Activated naive CD4-positive, alpha-beta T cell treated with anti-CD3 and anti-CD28 coated beads, Interleukin-2, amount 10 ng/mL, durations not matched to agents 7 days and 5 days (primary cell): ENCODE data around the gene SDHAF3.
A peak's percentile ranks its signal among the peaks of the same experiment; 100 is the strongest.
"Not testable (repeated sequence)": the region's sequence is repeated elsewhere in the genome, so short reads cannot be mapped to it uniquely, and the experiment has no call there.

ENCODE experiments used
- CTCF ChIA-PET: fragments of 350-600 bp; sonication (Branson Sonifier 250); formaldehyde crosslinking; loops from one replicate; lab custom pipeline; 2021; ENCODE audit warnings: antibody characterized with exemption; lab: Charles Lee
- DNase-seq: peaks from one replicate; pipeline ENCODE4 v3.0.0-alpha.2; 2020
- H3K27ac Mint-ChIP-seq: one replicate; pipeline ENCODE4 v1.8.0; 2021; ENCODE audit warnings: mild to moderate bottlenecking, moderate library complexity, mixed read lengths
- H3K27me3 Mint-ChIP-seq: one replicate; pipeline ENCODE4 v1.8.0; 2021; ENCODE audit warnings: mild to moderate bottlenecking, mixed read lengths
- H3K36me3 Mint-ChIP-seq: one replicate; pipeline ENCODE4 v1.8.0; 2021; ENCODE audit warnings: mixed read lengths
- H3K4me1 Mint-ChIP-seq: one replicate; pipeline ENCODE4 v1.8.0; 2021; ENCODE audit warnings: mixed read lengths
- H3K4me3 Mint-ChIP-seq: one replicate; pipeline ENCODE4 v1.8.0; 2021; ENCODE audit warnings: mild to moderate bottlenecking, moderate library complexity, mixed read lengths
- H3K9me3 Mint-ChIP-seq: one replicate; pipeline ENCODE4 v1.8.0; 2021; ENCODE audit warnings: mixed read lengths

The SDHAF3 gene

DNA sequence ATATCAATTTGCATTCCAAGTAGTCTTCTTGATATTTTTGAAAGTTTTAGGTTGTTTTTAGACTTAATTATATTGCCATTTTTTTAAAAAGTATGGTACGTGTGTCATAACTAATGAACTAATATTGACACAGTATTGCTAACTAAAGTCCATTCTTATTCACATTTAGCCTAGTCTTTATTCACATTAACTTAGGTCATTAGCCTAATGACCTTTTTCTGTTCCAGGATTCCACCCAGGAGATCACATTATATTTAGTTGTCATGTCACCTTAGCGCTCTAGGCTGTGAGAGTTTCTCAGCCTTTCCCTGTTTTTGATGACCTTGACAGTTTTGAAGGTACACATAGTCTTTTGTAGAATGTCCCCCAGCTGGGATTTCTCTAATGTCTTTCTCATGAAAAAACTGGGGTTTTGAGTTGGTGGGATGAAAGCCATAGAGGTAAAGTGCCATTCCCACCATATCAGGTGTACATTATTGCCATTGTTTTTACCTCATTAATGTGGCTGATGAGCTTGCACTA is 38.5 kb downstream of the SDHAF3 start:
- CTCF ChIA-PET, result interaction anchor here (0.6 kb wide), 1 partner anchor 171 kb away, joined by 3 read pairs; no protein-coding TSS in a partner anchor
- peaks cover 8% of the 10 kb centered on the region for H3K9me3 Mint-ChIP-seq
- no peak for DNase-seq
- H3K27ac Mint-ChIP-seq, result no peak overlapping the region
- no peaks in the 10 kb centered on the region for H3K4me1 Mint-ChIP-seq
- H3K36me3 Mint-ChIP-seq, result peaks cover 17% of the 10 kb centered on the region
- H3K27me3 Mint-ChIP-seq, result no peaks in the 10 kb centered on the region
- no peak overlapping the region for H3K4me3 Mint-ChIP-seq

DNA sequence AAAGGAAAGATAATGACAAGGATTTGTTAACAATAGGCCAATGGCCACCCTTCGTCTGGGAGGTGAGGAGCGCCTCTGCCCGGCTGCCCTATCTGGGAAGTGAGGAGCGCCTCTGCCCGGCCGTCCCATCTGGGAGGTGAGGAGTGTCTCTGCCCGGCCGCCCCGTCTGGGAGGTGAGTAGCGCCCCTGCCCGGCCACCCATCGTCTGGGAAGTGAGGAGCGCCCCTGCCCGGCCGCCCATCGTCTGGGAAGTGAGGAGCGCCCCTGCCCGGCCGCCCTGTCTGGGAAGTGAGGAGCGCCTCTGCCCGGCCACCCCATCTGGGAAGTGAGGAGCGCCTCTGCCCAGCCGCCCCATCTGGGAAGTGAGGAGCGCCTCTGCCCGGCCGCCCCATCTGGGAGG is 42.5 kb downstream of the SDHAF3 start:
- CTCF ChIA-PET, H3K27ac Mint-ChIP-seq, DNase-seq, H3K4me1 Mint-ChIP-seq, H3K4me3 Mint-ChIP-seq, H3K27me3 Mint-ChIP-seq: not testable (repeated sequence)
- peaks cover 36% of the 10 kb centered on the region for H3K36me3 Mint-ChIP-seq
- peaks cover 12% of the 10 kb centered on the region for H3K9me3 Mint-ChIP-seq

DNA sequence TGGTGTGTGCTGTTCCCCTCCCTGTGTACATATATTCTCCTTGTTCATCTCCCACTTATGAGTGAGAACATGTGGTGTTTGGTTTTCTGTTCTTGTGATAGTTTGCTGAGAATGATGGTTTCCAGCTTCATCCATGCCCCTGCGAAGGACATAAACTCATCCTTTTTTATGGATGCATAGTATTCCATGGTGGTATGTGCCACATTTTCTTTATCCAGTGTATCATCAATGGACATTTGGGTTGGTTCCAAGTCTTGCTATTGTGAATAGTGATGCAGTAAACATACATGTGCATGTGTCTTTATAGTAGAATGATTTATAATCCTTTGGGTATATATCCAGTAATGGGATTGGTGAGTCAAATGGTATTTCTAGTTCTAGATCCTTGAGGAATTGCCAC is 44.1 kb downstream of the SDHAF3 start:
- not testable (repeated sequence) for H3K4me3 Mint-ChIP-seq, H3K4me1 Mint-ChIP-seq, DNase-seq, H3K27ac Mint-ChIP-seq, H3K27me3 Mint-ChIP-seq
- CTCF ChIA-PET, result interaction anchor here (1.1 kb wide), 1 partner anchor 17 kb away, joined by 3 read pairs; no protein-coding TSS in a partner anchor
- Mint-ChIP-seq H3K9me3 (peaks cover 21% of the 10 kb centered on the region), H3K36me3 (peaks cover 46% of the 10 kb centered on the region)

DNA sequence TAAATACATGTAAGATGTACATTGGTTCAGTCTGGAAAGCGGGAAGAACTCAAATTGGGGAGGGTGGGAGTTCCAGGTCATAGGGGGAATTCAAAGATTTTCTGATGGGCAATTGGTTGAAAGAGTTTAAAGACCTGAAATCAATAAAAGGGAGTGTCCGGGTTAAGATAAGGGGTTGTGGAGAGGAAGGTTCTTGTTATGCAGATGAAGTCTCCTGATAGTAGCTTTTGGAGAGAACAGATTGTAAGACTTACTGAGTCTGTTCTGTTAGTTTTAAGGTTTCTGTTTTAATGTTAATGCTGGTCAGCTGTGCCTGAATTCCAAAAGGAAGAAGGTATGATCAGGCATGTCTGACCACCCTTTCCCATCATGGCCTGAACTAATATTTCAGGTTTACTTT is 48.8 kb downstream of the SDHAF3 start:
- Mint-ChIP-seq H3K9me3 (peaks cover 27% of the 10 kb centered on the region), H3K27ac (no peak overlapping the region), H3K4me1 (peaks cover 14% of the 10 kb centered on the region), H3K4me3 (no peak overlapping the region), H3K36me3 (peaks cover 43% of the 10 kb centered on the region), H3K27me3 (no peaks in the 10 kb centered on the region)
- CTCF ChIA-PET, result no interaction called here
- DNase-seq, result no peak

DNA sequence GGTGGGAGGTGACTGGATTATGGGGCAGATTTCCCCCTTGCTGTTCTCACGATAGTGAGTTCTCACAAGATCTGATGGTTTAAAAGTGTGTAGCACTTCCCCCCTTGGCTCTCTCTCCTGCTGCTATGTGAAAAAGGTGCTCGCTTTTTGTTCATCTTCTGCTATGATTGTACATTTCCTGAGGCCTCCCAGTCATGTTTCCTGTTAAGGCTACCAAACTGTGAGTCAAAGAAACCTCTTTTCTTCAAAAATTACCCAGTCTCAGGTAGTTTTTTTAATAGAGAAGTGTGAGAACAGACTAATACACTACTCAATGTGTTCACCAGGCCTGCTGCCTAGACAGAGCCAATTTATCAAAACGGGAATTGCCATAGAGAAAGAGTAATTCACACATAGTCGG is 49.7 kb downstream of the SDHAF3 start:
- Mint-ChIP-seq H3K27me3 (no peaks in the 10 kb centered on the region), H3K4me1 (peaks cover 14% of the 10 kb centered on the region), H3K27ac (no peak overlapping the region), H3K4me3 (no peak overlapping the region), H3K9me3 (peaks cover 26% of the 10 kb centered on the region), H3K36me3 (peaks cover 36% of the 10 kb centered on the region)
- CTCF ChIA-PET, result no interaction called here
- no peak for DNase-seq

DNA sequence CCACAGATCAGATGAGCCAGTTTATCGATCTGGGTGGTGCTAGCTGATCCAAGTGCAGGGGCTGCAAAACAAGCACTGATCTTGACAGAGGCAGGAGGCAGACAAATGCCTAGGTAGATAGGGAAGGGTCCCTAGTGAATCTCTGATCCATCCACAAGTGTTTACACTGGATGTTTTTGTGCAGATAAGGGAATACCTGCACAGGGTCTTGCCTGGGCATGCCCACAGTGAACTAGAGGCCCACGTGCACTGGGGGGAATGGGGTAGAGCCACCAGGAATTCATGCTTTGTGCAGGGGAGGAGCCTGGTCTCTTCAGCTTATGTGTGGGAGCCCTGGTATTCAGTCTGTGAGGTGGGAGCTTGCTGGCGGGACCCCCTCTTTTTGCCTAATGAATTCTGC is 50.3 kb downstream of the SDHAF3 start:
- no peak overlapping the region for H3K4me3 Mint-ChIP-seq
- no peak overlapping the region for H3K27ac Mint-ChIP-seq
- DNase-seq, result no peak
- H3K4me1 Mint-ChIP-seq, result peaks cover 14% of the 10 kb centered on the region
- H3K9me3 Mint-ChIP-seq, result peaks cover 26% of the 10 kb centered on the region
- CTCF ChIA-PET, result no interaction called here
- no peaks in the 10 kb centered on the region for H3K27me3 Mint-ChIP-seq
- H3K36me3 Mint-ChIP-seq, result peaks cover 32% of the 10 kb centered on the region

DNA sequence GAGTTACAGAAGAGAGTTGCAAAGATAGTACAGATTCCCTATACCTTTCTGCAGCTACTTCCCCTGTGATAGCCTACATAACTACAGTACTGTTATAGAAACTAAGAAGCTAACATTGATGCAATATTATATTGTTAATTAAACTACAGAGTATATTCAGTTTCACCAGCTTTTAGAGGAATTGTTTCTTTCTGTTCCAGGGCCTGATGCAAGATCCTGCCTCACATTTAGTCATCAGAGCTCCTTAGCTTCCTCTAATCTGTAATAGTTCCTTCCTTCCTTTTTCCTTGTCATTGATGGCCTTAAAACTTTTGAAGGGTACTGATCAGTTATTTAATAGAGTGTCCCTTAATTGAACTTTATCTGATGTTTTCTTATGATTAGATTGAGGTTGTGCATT is 56.8 kb downstream of the SDHAF3 start:
- Mint-ChIP-seq H3K36me3 (no peaks in the 10 kb centered on the region), H3K9me3 (no peaks in the 10 kb centered on the region), H3K4me3 (no peak overlapping the region), H3K27ac (no peak overlapping the region), H3K4me1 (no peaks in the 10 kb centered on the region), H3K27me3 (no peaks in the 10 kb centered on the region)
- CTCF ChIA-PET, result no interaction called here
- DNase-seq, result no peak

DNA sequence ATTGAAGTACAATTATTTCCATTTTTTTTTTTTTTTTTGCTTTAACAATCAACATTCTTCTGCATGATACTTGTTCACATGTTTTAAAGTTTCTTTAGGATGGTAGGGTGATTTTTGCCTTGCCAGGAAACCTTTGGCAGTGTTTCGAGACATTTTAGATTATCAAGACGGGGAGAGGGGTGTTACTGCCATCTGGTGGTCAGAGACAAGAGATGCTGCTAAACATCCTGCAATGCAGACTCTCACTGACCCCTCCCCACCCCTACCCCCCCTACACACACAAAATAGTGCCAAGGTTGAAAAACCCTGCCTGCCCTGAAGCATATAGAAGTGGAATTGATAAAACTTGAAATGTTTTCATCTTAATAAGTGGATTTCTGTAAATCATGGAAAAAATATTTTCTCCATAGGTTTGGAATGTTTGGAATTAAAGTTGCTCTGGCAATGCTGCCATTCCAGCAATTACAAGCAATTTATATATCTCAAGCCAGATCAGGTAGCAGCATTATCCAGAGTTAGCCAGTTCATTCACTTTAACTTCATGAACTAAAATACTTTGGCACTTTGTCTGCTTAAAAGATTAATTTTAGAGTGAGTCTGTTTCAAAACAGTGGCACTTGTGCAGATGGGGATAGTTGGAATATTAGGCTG is 62.1 kb downstream of the SDHAF3 start:
- CTCF ChIA-PET, result interaction anchor here (0.6 to 2.2 kb wide), 7 partner anchors 19 to 77 kb away, joined by 3 to 8 read pairs (median 3); no protein-coding TSS in a partner anchor
- Mint-ChIP-seq H3K4me3 (no peak overlapping the region), H3K4me1 (no peaks in the 10 kb centered on the region), H3K9me3 (no peaks in the 10 kb centered on the region), H3K27me3 (no peaks in the 10 kb centered on the region), H3K27ac (no peak overlapping the region), H3K36me3 (peaks cover 1% of the 10 kb centered on the region)
- peak; percentile 58 for DNase-seq

DNA sequence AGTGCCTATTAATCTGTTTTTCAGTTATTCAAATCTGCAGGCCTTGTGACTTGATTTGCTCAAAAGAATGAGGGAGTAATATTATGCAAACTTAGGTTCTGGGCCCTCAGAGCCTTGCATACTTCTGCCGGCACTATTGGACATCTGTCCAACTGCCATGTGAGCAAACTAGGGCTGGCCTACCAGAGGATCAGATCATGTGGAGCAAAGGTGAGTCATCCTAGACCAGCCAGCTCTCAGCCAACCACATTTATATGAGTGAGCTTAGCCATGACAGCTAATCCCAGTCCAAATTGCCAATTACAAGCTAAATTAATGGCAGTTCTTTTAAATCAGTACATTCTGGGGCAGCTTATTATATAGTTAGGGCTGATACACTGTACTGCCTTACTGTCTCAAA is 69.6 kb downstream of the SDHAF3 start:
- CTCF ChIA-PET, result no interaction called here
- H3K9me3 Mint-ChIP-seq, result no peaks in the 10 kb centered on the region
- DNase-seq, result no peak
- peaks cover 1% of the 10 kb centered on the region for H3K36me3 Mint-ChIP-seq
- no peaks in the 10 kb centered on the region for H3K4me1 Mint-ChIP-seq
- no peak overlapping the region for H3K4me3 Mint-ChIP-seq
- no peak overlapping the region for H3K27ac Mint-ChIP-seq
- H3K27me3 Mint-ChIP-seq, result no peaks in the 10 kb centered on the region

DNA sequence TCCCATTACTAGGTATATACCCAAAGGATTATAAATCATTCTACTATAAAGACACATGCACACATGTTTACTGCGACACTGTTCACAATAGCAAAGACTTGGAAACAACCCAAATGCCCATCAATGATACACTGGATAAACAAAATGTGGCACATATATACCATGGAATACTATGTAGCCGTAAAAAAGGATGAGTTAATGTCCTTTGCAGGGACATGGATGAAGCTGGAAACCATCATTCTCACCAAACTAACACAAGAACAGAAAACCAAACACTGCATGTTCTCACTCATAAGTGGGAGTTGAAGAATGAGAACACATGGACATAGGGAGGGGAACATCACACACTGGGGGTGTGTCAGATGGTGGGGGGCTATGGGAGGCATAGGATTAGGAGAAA is 78.7 kb downstream of the SDHAF3 start:
- H3K27me3 Mint-ChIP-seq, H3K4me1 Mint-ChIP-seq, H3K9me3 Mint-ChIP-seq, CTCF ChIA-PET, H3K4me3 Mint-ChIP-seq, DNase-seq, H3K27ac Mint-ChIP-seq, H3K36me3 Mint-ChIP-seq: not testable (repeated sequence)

DNA sequence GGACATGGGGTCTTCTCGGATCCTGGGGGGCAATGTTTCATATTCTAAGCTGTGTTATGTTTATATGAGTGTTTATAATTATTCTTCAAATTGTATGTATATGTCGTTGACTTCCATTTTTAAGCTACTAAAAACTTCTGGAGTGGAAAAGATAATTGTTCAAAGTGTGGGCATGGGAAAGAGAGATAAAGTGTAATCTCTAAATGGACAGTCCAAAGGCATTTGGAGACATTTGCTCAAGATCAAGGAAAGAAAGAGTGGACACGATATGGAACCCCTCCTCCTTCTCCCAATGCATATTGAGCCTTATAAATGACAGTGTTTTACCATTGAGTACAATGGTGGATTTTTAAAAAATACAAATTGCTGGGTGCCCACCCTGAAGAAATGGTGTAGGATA is 81.1 kb downstream of the SDHAF3 start:
- CTCF ChIA-PET, result no interaction called here
- Mint-ChIP-seq H3K27me3 (peaks cover 11% of the 10 kb centered on the region), H3K36me3 (no peaks in the 10 kb centered on the region), H3K9me3 (no peaks in the 10 kb centered on the region), H3K4me3 (no peak overlapping the region), H3K27ac (no peak overlapping the region), H3K4me1 (no peaks in the 10 kb centered on the region)
- no peak for DNase-seq

DNA sequence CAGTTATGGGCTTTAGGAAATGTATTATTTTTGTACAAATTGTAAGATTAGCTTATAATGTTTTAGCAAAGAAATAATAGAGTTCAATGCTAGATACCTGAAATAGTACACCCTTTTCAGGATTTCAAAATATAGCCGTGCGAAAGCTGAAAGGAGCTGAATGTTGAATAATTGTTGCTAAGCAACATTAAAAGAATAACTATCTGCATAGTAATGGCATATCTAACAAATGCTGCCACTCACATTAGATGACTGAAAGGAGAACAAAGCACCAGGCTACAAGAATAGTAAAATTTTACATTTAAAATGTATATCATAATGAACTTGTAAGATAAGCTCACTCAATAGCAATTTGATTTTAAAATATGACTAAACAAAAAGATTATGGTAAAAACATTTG is 82.5 kb downstream of the SDHAF3 start:
- no peak for DNase-seq
- no peaks in the 10 kb centered on the region for H3K4me1 Mint-ChIP-seq
- H3K4me3 Mint-ChIP-seq, result no peak overlapping the region
- no peaks in the 10 kb centered on the region for H3K9me3 Mint-ChIP-seq
- H3K36me3 Mint-ChIP-seq, result no peaks in the 10 kb centered on the region
- no peak overlapping the region for H3K27ac Mint-ChIP-seq
- CTCF ChIA-PET, result no interaction called here
- peaks cover 3% of the 10 kb centered on the region for H3K27me3 Mint-ChIP-seq

DNA sequence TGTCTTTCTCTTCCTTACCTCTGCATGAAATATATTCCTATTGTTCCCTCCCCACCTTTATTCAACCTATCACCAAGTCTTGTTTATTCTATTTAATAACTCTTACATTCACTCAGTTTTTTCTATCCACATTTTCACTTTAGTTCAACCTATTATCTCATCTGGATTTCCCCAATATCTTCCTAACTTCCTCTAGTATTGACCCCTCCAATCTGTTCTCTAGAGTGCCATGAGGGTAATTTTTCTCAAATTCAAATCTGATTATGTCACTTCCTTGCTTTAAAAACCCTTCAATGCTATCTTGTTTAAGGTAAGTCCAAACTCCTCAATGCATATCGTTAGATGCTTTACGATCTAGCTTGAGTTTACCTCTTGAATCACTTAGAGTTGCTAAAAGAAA is 86.5 kb downstream of the SDHAF3 start:
- Mint-ChIP-seq H3K9me3 (no peaks in the 10 kb centered on the region), H3K27ac (no peak overlapping the region), H3K27me3 (peaks cover 3% of the 10 kb centered on the region), H3K4me1 (no peaks in the 10 kb centered on the region), H3K36me3 (no peaks in the 10 kb centered on the region), H3K4me3 (no peak overlapping the region)
- no peak for DNase-seq
- CTCF ChIA-PET, result no interaction called here

DNA sequence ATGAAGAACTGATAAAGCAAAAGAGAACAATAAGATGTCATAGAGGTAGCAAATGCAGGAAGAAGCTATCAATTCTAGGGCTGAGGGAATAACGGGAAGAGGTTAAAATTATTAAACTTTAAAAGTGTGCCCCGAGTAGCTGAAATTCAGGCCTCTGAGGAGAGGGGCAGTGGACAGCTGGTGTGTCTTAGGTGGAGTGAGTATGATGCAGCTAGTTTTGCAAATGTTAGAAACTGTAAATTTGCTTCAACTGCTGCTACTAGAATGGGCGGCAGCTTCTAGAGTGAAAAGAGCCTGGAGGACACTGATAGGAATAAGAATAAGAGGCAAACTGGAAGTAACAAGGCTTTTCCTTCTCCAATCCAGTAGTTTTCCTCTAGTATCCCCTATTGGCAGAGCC is 87.3 kb downstream of the SDHAF3 start:
- DNase-seq, result no peak
- H3K36me3 Mint-ChIP-seq, result no peaks in the 10 kb centered on the region
- CTCF ChIA-PET, result no interaction called here
- H3K9me3 Mint-ChIP-seq, result no peaks in the 10 kb centered on the region
- H3K4me1 Mint-ChIP-seq, result no peaks in the 10 kb centered on the region
- no peak overlapping the region for H3K27ac Mint-ChIP-seq
- peaks cover 3% of the 10 kb centered on the region for H3K27me3 Mint-ChIP-seq
- H3K4me3 Mint-ChIP-seq, result no peak overlapping the region

DNA sequence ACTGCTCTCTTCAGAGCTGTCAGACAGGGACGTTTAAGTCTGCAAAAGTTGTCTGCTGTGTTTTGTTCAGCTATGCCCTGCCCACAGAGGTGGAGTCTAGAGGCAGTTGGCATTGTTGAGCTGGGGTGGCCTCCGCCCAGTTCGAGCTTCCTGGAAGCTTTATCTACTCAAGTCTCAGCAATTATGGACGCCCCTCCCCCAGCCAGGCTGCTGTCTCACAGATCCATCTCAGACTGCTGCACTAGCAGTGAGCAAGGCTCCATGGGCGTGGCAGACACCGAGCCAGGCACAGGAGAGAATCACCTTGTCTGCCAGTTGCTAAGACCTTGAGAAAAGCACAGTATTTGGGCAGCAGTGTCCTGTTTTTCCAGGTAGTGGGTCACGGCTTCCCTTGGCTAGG is 98.1 kb downstream of the SDHAF3 start:
- no peak overlapping the region for H3K27ac Mint-ChIP-seq
- DNase-seq, result no peak
- no peaks in the 10 kb centered on the region for H3K27me3 Mint-ChIP-seq
- CTCF ChIA-PET, result no interaction called here
- H3K9me3 Mint-ChIP-seq, result peaks cover 5% of the 10 kb centered on the region
- H3K4me3 Mint-ChIP-seq, result no peak overlapping the region
- H3K4me1 Mint-ChIP-seq, result no peaks in the 10 kb centered on the region
- H3K36me3 Mint-ChIP-seq, result no peaks in the 10 kb centered on the region
